HFF-Myc (cell line): ENCODE results near the gene HTRA1.

Experiments
- DNase-seq: peaks from one replicate; pipeline ENCODE4 v3.0.0-alpha.2; 2011; ENCODE audit warnings: low read depth; ENCODE audit errors: extremely low read depth
- H3K4me3 ChIP-seq: replicated peaks from 2 replicates; pipeline ENCODE4 v1.5.1; 2011; ENCODE audit warnings: low read depth, mild to moderate bottlenecking, control low read depth, low read length
- TF ChIP-seq, protein P1 (sequence below): IDR thresholded peaks from 2 replicates; pipeline ENCODE4 v1.5.1; 2012; ENCODE audit warnings: mild to moderate bottlenecking, low read depth, low read length, control low read depth; ENCODE audit errors: missing control alignments

The HTRA1 gene

DNA sequence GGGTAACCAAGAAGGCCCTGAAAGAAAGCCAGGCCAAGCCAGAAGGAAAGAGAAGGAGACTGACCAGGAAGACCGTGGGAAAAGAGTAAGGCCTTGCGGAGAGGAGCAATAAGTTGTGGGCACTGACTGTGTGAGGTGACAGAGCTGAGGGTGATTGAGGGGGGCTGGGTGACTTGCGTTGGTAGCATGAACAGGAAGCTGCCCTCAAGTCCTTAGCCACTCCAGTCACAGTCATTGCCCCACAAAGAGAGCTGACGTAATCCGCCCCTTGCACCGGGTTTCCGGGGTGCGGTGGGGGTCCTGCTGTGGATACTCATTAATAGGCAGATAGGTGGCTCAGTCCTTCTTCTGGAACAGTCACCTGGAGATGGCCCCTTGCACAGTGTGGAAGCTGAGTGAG lies 83.1 kb downstream of the HTRA1 start:
- TF ChIP-seq, protein P1, sequence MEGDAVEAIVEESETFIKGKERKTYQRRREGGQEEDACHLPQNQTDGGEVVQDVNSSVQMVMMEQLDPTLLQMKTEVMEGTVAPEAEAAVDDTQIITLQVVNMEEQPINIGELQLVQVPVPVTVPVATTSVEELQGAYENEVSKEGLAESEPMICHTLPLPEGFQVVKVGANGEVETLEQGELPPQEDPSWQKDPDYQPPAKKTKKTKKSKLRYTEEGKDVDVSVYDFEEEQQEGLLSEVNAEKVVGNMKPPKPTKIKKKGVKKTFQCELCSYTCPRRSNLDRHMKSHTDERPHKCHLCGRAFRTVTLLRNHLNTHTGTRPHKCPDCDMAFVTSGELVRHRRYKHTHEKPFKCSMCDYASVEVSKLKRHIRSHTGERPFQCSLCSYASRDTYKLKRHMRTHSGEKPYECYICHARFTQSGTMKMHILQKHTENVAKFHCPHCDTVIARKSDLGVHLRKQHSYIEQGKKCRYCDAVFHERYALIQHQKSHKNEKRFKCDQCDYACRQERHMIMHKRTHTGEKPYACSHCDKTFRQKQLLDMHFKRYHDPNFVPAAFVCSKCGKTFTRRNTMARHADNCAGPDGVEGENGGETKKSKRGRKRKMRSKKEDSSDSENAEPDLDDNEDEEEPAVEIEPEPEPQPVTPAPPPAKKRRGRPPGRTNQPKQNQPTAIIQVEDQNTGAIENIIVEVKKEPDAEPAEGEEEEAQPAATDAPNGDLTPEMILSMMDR: no peak
- no peak overlapping the region for H3K4me3 ChIP-seq
- DNase-seq: no peak

DNA sequence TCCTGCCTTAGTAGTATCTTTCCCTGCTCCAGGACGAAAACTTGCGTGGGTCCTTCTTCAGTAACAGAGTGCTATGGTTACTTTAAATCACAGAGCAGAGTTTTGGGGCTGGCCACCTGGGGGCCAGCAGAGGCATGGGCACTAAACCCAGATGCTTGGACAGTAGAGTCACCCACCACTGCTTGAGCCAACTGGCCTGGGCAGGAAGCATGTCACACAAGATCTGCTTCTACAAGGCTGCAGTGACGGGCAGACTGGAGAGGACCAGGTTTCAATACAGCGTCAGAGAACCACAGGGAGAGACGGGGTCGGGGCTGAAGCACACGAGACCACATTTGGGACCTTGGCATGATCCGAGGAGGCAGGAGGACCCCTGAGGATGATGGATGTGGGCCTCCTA lies 84.9 kb downstream of the HTRA1 start:
- TF ChIP-seq, protein P1: no peak
- no peak for DNase-seq

DNA sequence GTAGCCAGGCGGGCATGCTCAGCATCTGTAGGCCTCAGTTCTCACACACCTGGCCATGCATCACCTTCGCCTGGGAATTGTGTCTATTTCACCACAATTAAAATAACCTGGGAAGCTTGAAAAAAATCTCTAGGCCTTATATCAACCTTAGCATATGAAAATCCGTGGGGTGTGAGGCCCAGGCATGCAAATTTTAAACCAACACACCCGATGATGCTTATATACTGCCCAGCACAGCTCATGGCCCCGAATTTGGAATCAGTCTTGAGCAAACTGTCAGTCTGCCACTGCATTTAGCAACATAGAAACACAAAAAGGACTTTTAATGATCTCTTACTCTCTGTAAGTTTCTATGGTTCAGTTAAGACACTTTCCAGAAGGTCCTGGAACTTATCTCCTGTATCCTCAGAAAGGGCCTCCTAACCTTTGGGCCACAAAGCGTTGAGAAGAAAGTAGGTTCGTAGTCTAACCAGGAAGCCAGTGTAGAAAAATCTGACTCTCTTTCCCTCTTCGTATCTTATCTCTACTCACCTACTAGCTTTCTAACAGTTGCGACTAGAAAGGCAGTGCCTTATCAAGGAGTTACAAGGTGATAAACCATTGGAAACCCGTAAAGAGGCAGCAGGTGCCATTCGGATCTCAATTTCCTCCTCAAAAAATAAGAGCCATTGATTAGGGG lies 87.2 kb downstream of the HTRA1 start:
- TF ChIP-seq, protein P1: no peak
- H3K4me3 ChIP-seq: no peak overlapping the region
- DNase-seq: no peak

More for the DNA sequence above, 84.9 kb downstream of the HTRA1 start:
- no peak overlapping the region for H3K4me3 ChIP-seq

DNA sequence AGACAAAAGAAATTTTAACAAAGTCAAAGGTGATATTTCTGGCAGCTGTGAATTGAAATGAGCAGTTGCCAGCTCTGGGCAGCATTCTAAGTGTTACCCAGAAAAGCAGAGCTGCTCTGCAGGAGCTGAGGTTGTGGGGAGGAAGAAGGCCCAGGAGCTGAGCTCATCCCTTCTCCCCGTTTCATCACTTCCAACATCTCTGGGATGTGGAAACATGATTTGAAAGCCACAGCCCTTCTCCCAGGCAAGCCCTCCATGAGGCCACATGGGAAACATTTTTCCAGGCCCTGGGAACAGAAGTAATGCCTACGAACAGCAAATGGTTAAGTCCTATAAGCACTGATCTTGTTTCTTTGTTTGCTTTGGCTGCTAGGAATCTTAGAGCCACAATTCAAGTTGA lies 88.3 kb downstream of the HTRA1 start:
- TF ChIP-seq, protein P1: no peak
- no peak overlapping the region for H3K4me3 ChIP-seq
- DNase-seq: no peak

DNA sequence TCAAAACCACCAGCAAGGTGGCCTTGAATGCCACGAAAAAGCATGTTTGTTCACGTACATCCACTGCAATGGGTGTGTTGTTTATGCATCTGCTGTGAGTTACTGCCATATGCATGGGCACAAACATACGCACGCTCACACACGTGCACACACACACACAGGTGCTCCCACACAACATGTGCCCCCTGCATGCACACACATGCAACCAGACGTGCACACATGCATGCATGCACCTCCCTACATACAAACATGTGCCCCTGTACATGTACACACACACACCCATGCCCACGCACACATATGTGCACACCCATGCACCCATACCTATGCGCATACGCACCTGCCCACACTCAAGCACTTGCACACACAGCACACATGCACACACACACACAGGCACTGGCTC lies 89.1 kb downstream of the HTRA1 start:
- TF ChIP-seq, protein P1: no peak
- H3K4me3 ChIP-seq: no peak overlapping the region
- DNase-seq: no peak

DNA sequence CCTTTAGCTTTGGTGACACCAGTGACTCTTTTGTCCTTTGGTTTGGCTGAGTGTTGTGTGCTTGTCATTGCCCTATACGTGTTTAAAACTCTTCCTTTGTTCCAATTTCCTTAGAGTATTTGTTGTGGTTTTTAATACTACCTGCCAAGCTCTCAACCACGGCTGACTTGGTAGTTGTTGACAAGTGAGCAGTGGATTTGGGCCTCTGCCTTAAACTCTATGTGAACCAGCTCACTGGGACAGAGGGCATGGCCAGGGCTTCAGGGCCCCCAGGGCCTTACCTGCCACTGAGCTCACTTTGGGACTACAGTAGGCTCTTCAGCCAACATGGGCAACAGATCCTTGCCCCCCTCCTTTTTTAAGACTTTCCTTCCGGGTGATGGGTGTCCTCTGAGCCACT lies 89.6 kb downstream of the HTRA1 start:
- DNase-seq: no peak
- TF ChIP-seq, protein P1: no peak

DNA sequence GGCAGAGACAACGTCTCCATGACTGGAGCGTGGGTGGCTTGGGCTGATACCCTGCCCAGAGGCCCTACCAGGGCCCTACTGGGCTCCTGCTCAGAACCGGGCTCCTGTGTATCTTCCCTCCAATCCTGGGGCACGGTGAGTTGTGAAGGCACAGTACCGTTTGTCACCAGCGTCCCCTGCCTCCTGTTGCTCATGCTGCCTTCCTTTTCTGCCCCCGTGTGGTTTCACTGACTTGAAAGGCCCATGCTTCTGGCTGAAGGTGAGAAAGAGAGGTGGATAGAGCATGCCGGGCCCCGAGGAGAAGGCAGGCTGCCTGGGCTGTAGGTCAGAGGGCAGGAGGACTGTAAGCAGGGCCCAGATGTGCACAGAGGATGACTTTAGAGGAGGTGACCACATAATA lies 90.1 kb downstream of the HTRA1 start:
- no peak for DNase-seq
- TF ChIP-seq, protein P1: no peak
- no peak overlapping the region for H3K4me3 ChIP-seq

More for the DNA sequence above, 89.6 kb downstream of the HTRA1 start:
- H3K4me3 ChIP-seq: no peak overlapping the region
